Mucosa of descending colon (tissue), 3 donors: ENCODE measurements around the gene LIF. TPM values are rescaled to one million over a fixed set of nuclear protein-coding genes. Genes with fewer than 3 reads are reported as not detected.
A peak's percentile ranks its signal among the peaks of the same experiment; 100 is the strongest.

Experiments
- ATAC-seq: fragments of 200-7000 bp; cut with Tn5 transposase; one replicate; pipeline ENCODE4 v1.9.1; 2020; ENCODE audit warnings: mild to moderate bottlenecking, moderate library complexity
- DNase-seq, 3 donors: peaks; one replicate each; pipeline ENCODE4 v3.0.0-alpha.2; 2020
- H3K36me3 ChIP-seq: fragments of 200-600 bp; one replicate; pipeline ENCODE4 v1.8.0; 2021; ENCODE audit warnings: low read depth, mild to moderate bottlenecking
- H3K4me1 ChIP-seq: fragments of 200-600 bp; one replicate; pipeline ENCODE4 v1.8.0; 2021; ENCODE audit warnings: low read depth, mild to moderate bottlenecking
- H3K4me3 ChIP-seq: fragments of 200-600 bp; one replicate; pipeline ENCODE4 v1.8.0; 2021; ENCODE audit warnings: mild to moderate bottlenecking
- H3K9me3 ChIP-seq: fragments of 200-600 bp; one replicate; pipeline ENCODE4 v1.8.0; 2021; ENCODE audit warnings: mild to moderate bottlenecking
- intact Hi-C, 2 donors: fragments of 100-400 bp; cut with DNase I in 1 of 2; cut with micrococcal nuclease in 1 of 2; formaldehyde crosslinking; loops; one replicate each; pipeline versions ENCODE4 v1.11.0 to v1.11.1; 2022; cut with DNase I, micrococcal nuclease
- total RNA-seq, 3 donors: library from RNA; stranded (reverse); fragmentation: NEBNext Ultra II Directional in 2 of 3; extraction: Animal tissue kit (Norgen Biotek cat#: 25700) in 2 of 3; gene quantifications; one replicate each; pipeline versions ENCODE4 v1.2.1 to v1.2.4, GENCODE V29; 2021 to 2023
- TF ChIP-seq, protein P1 (sequence below): fragments of 200-600 bp; IDR thresholded peaks from one replicate; pipeline ENCODE4 v1.8.0; 2022; ENCODE audit warnings: antibody characterized with exemption, mild to moderate bottlenecking
- donor health status: DM: no; HTN: no; CAD: no; lungs with moderate emphysema.
- donor health status: DM: no; HTN: no; CAD: no.
- donor health status: DM: no; HTN: yes; CAD: no.

The LIF gene
- total RNA-seq, 3 donors from 2014 or later: 9.1 to 10.0 (median 9.9) TPM

DNA sequence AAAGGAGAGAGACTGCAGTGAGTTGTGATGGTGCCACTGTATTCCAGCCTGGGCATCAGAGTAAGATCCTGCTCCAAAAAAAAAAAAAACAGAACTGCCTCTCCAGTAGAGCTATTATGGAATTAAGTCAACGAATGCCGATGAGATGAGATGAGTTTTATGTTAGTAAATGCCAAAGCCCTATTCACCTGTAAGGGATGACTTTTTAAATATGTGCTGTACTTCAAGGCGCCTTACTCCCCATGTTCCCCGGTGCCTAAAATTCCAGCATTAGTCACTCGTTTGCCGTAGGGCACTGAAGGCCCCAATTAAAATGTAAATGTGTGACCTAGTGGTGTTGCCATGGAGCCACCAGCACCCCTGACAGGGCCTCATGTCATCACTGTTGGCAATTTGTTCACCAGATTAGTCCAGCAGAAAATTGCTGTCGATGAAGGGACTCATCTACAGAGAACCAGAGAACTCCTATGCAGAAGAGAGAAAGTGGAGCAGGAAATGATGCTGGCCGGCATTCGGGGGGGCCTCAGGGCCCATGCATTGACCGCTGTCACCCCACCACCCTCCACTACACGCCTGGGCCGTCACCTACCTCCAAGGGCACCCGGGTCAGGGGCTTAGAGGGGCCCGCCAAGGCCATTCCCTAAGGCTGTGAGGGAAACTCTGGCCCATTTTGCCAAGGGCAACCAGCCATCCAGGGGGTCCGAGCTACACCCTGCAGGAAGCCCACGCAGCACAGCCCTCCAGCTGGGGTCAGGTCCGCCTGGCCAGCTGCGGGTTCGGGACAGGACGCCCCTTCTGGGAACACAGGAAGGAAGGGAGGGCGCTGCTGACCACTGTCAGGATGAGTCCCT lies 17.8 kb downstream of the LIF start:
- Histone ChIP-seq H3K4me3 (no peak overlapping the region), H3K4me1 (no peaks in the 10 kb centered on the region), H3K9me3 (no peaks in the 10 kb centered on the region), H3K36me3 (no peaks in the 10 kb centered on the region)
- TF ChIP-seq, protein P1, sequence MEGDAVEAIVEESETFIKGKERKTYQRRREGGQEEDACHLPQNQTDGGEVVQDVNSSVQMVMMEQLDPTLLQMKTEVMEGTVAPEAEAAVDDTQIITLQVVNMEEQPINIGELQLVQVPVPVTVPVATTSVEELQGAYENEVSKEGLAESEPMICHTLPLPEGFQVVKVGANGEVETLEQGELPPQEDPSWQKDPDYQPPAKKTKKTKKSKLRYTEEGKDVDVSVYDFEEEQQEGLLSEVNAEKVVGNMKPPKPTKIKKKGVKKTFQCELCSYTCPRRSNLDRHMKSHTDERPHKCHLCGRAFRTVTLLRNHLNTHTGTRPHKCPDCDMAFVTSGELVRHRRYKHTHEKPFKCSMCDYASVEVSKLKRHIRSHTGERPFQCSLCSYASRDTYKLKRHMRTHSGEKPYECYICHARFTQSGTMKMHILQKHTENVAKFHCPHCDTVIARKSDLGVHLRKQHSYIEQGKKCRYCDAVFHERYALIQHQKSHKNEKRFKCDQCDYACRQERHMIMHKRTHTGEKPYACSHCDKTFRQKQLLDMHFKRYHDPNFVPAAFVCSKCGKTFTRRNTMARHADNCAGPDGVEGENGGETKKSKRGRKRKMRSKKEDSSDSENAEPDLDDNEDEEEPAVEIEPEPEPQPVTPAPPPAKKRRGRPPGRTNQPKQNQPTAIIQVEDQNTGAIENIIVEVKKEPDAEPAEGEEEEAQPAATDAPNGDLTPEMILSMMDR: no peak
- DNase-seq (no peak), ATAC-seq (no peak)
- intact Hi-C loops: no loop called here

DNA sequence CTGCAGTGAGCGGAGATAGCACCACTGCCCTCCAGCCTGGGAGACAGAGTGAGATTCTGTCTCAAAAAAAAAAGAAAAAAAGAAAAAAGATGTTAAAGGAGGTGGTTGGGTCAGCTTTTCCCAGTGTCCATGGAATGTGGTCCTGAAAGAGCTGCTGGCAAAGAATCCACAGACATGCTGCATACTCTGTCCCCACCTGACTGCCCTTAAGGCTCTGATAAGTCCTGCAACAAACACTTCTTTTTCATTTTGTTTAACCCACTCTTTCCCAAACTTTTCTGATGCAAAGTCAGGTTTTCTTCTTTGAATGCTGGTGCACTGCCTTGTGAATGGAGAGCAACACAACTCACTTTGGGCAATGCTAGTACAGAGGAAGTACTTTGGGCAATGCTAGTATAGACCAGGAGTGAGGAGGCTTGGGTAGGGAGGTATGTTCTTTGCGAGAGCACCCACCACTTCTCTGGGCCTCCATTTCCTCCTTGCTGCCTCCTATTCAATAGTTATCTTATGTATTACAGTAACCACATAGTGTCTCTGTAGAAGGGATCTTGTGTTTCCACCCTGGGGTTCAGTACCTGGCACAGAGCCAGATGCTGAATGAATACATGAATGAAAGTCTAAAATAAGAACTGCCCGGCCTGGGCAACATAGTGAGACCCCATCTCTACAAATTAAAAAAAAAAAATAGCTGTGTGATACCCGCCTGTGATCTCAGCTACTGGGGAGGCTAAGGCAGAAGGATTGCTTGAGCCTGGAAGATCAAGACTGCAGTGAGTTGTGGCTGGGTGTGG lies 18.9 kb downstream of the LIF start:
- DNase-seq (no peak), ATAC-seq (no peak)
- Histone ChIP-seq H3K36me3 (no peaks in the 10 kb centered on the region), H3K9me3 (no peaks in the 10 kb centered on the region), H3K4me1 (no peaks in the 10 kb centered on the region), H3K4me3 (no peak overlapping the region)
- intact Hi-C loops: no loop called here
- TF ChIP-seq, protein P1: no peak

DNA sequence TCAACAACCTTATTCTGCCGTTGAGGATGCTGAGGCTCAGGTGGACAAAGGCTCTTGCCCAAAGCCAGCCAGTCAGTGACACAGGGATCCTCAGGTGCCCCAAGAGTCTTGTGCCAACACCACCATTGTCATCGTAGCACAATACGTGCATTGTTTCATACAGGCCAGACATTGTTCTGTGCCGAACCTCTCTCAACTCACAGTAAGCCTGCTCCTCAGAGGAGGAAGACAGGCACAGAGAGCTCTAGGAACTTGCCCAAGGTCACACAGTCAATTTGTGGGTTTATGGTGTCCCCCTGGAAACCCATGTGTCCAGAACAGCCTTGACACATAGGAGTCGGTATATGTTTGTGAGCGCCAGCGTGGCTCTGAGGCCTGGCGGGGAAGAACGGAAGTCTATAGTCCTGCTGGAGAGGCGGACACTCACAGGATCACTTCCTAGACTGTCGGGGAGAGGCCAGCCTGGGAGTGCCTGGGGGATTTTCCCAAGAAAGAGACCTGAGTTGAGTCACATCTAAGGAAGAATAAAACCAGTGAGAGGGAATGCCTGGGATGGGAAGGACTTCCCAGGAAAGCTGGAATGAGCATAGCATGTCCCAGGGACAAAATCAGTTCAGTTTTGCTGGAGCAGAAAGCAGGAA lies 20.2 kb downstream of the LIF start:
- no peak overlapping the region for H3K4me3 ChIP-seq
- no peaks in the 10 kb centered on the region for H3K9me3 ChIP-seq
- ATAC-seq (peak; percentile 63), DNase-seq (no peak)
- H3K36me3 ChIP-seq: no peaks in the 10 kb centered on the region
- no peaks in the 10 kb centered on the region for H3K4me1 ChIP-seq
- TF ChIP-seq, protein P1: no peak
- intact Hi-C loops: no loop called here

DNA sequence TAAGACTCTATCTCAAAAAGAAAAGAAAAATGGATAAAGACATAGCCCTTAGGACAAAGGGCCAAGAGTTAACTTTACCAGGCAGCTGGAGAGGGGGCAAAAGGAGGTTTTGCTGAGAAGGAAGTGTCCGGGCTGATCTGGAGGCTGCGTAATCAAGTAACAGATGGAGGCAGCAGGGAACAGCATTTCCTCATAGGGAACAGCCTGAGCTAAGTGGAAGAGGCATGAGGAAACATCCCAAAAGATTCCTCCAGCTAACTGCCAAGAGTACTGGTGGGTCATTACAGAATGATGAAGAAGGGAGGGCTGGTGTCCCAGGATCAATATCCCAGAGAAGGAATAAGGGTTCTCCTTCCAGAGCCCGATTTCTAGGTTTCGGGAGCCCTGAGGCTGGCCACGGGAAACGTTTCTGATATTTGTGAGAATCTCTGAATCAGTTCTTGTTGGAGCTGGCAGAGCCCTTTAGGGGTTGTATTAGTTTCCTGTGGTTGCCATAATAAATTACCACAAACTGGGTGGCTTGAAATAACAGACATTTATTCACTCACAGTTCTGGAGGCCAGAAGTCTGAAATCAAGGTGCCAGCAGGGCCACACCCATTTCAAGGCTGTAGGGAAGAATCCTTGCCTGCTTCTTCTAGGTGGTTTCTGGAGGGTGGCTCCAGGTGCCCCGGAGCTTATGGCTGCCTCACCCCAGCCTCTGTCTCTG lies 21.2 kb downstream of the LIF start:
- ATAC-seq (no peak), DNase-seq (no peak)
- TF ChIP-seq, protein P1: no peak
- Histone ChIP-seq H3K4me1 (no peaks in the 10 kb centered on the region), H3K36me3 (no peaks in the 10 kb centered on the region), H3K4me3 (no peak overlapping the region), H3K9me3 (no peaks in the 10 kb centered on the region)
- intact Hi-C loops: no loop called here

DNA sequence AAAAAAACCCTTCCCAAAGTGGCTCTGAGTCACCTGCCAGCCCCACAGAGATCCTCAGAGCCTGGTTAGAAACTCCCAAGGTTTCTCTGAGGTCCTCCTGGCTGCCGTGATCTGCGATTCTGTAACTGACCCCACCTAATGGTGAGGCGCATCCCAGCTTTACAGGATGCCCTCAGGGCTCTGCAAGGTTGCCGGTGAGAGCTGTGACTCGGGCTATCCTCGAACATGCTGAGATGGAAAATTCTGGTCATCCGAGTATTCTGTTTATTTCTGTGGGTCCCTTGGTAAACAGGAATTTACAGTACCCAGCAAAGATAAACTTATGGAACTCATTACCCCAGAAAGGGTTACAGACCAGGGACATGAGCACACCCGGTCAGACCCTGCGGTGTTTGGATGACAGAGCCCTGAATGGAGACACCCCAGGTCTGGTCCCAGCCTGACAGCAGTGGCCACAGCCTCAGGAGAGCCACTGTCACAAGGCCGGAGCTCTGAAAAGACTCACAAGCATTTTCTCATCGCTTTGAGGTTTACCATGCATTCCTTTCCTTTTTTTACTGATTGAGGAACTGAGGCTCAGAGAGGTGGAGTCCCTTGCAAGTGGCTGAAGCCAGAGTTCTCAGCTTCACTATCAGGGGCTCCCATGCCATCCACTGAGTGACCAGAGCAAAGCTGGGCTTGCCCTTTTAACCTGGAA lies 22.2 kb downstream of the LIF start:
- peak in 1 of 3 donors; percentile 5 for DNase-seq
- Histone ChIP-seq H3K4me1 (no peaks in the 10 kb centered on the region), H3K4me3 (no peak overlapping the region), H3K9me3 (no peaks in the 10 kb centered on the region), H3K36me3 (no peaks in the 10 kb centered on the region)
- TF ChIP-seq, protein P1: no peak
- ATAC-seq: no peak
- intact Hi-C loops: no loop called here
